H9 (cell line): Measurements from ENCODE around the gene MED31. TPM values are rescaled to one million over a fixed set of nuclear protein-coding genes. Genes with fewer than 3 reads are reported as not detected.

Experiments
- DNase-seq: peaks from one replicate; pipeline ENCODE4 v3.0.0-alpha.2; 2017
- H2AFZ ChIP-seq: one replicate; pipeline ENCODE4 v1.6.1; 2013; ENCODE audit warnings: mild to moderate bottlenecking, low read length, control low read depth, moderate library complexity
- H2AK5ac ChIP-seq: 2 replicates; pipeline ENCODE4 v1.6.1; 2013; ENCODE audit warnings: low read length, control low read depth, mixed read lengths; ENCODE audit not compliant: insufficient read length
- H2BK120ac ChIP-seq: one replicate; pipeline ENCODE4 v1.6.1; 2013; ENCODE audit warnings: low read depth, mild to moderate bottlenecking, low read length, control low read depth, inconsistent platforms; ENCODE audit not compliant: poor library complexity, severe bottlenecking
- H2BK12ac ChIP-seq: 2 replicates; pipeline ENCODE4 v1.6.1; 2013; ENCODE audit warnings: low read length, control low read depth, mixed read lengths, low read depth; ENCODE audit not compliant: insufficient read length
- H2BK15ac ChIP-seq: 2 replicates; pipeline ENCODE4 v1.6.1; 2013; ENCODE audit warnings: low read depth, low read length, control low read depth
- H2BK20ac ChIP-seq: one replicate; pipeline ENCODE4 v1.6.1; 2013; ENCODE audit warnings: low read depth, mild to moderate bottlenecking, low read length, control low read depth, inconsistent platforms; ENCODE audit not compliant: poor library complexity, severe bottlenecking
- H2BK5ac ChIP-seq: 2 replicates; pipeline ENCODE4 v1.6.1; 2013; ENCODE audit warnings: low read length, control low read depth, mixed read lengths; ENCODE audit not compliant: insufficient read length
- H3K14ac ChIP-seq: 2 replicates; pipeline ENCODE4 v1.6.1; 2013; ENCODE audit warnings: low read length, control low read depth; ENCODE audit not compliant: insufficient read depth
- H3K18ac ChIP-seq: 2 replicates; pipeline ENCODE4 v1.6.1; 2013; ENCODE audit warnings: low read depth, mild to moderate bottlenecking, mixed read lengths, low read length, control low read depth; ENCODE audit not compliant: insufficient read length
- H3K23ac ChIP-seq: 2 replicates; pipeline ENCODE4 v1.6.1; 2013; ENCODE audit warnings: low read length, control low read depth, mixed read lengths, low read depth; ENCODE audit not compliant: insufficient read length
- H3K23me2 ChIP-seq: 2 replicates; pipeline ENCODE4 v1.6.1; 2013; ENCODE audit warnings: low read depth, mild to moderate bottlenecking, mixed read lengths, low read length, control low read depth; ENCODE audit not compliant: insufficient read length, poor library complexity, severe bottlenecking
- H3K27ac ChIP-seq: 2 replicates; pipeline ENCODE4 v1.5.1; 2013; ENCODE audit warnings: low read length, control low read depth, mixed read lengths, low read depth; ENCODE audit not compliant: insufficient read length
- H3K27me3 ChIP-seq: 2 replicates; pipeline ENCODE4 v1.6.1; 2013; ENCODE audit warnings: low read length, control low read depth, inconsistent platforms; ENCODE audit not compliant: insufficient read depth
- H3K4ac ChIP-seq: 2 replicates; pipeline ENCODE4 v1.6.1; 2013; ENCODE audit warnings: low read depth, mild to moderate bottlenecking, control low read depth, inconsistent platforms, low read length, moderate library complexity
- H3K4me1 ChIP-seq: 2 replicates; pipeline ENCODE4 v1.6.1; 2013; ENCODE audit warnings: low read length, control low read depth, inconsistent platforms; ENCODE audit not compliant: insufficient read depth
- H3K4me2 ChIP-seq: 2 replicates; pipeline ENCODE4 v1.6.1; 2013; ENCODE audit warnings: low read length, control low read depth, mixed read lengths; ENCODE audit not compliant: insufficient read length, insufficient read depth
- H3K56ac ChIP-seq: 2 replicates; pipeline ENCODE4 v1.6.1; 2013; ENCODE audit warnings: low read depth, mild to moderate bottlenecking, mixed read lengths, low read length, control low read depth; ENCODE audit not compliant: insufficient read length
- H3K79me1 ChIP-seq: 2 replicates; pipeline ENCODE4 v1.6.1; 2013; ENCODE audit warnings: low read depth, mild to moderate bottlenecking, moderate library complexity, low read length, control low read depth, inconsistent platforms; ENCODE audit not compliant: insufficient read depth, poor library complexity, severe bottlenecking
- H3K79me2 ChIP-seq: 2 replicates; pipeline ENCODE4 v1.6.1; 2013; ENCODE audit warnings: low read length, control low read depth, inconsistent platforms; ENCODE audit not compliant: insufficient read depth
- H3K9ac ChIP-seq: 2 replicates; pipeline ENCODE4 v1.6.1; 2013; ENCODE audit warnings: low read length, control low read depth, mixed read lengths; ENCODE audit not compliant: insufficient read length; ENCODE audit errors: extremely low read depth
- H3K9me3 ChIP-seq: one replicate; pipeline ENCODE4 v1.6.1; 2013; ENCODE audit warnings: low read depth, low read length, inconsistent platforms; ENCODE audit not compliant: control insufficient read depth
- H3T11ph ChIP-seq: one replicate; pipeline ENCODE4 v1.6.1; 2013; ENCODE audit warnings: mild to moderate bottlenecking, low read length, control low read depth, inconsistent platforms
- H4K20me1 ChIP-seq: one replicate; pipeline ENCODE4 v1.6.1; 2013; ENCODE audit not compliant: control insufficient read depth, insufficient read length, insufficient read depth
- H4K5ac ChIP-seq: 2 replicates; pipeline ENCODE4 v1.6.1; 2013; ENCODE audit warnings: low read depth, mild to moderate bottlenecking, mixed read lengths, low read length, control low read depth; ENCODE audit not compliant: insufficient read length
- H4K8ac ChIP-seq: replicated peaks from 2 replicates; pipeline ENCODE4 v1.6.1; 2013; ENCODE audit warnings: low read length, control low read depth, mixed read lengths, low read depth; ENCODE audit not compliant: insufficient read length
- H4K91ac ChIP-seq: 2 replicates; pipeline ENCODE4 v1.6.1; 2013; ENCODE audit warnings: low read depth, mild to moderate bottlenecking, moderate library complexity, mixed read lengths, low read length, control low read depth; ENCODE audit not compliant: insufficient read length
- H3K27ac Mint-ChIP-seq, 3 experiments: 2 replicates in 2 of 3; 3 replicates in 1 of 3; pipeline ENCODE4 v1.8.0; 2020 to 2021; ENCODE audit warnings: mixed read lengths in 3 of 3, mild to moderate bottlenecking in 1 of 3, moderate library complexity in 1 of 3
- H3K27me3 Mint-ChIP-seq: 2 replicates; pipeline ENCODE4 v1.8.0; 2021; ENCODE audit warnings: low read depth, mild to moderate bottlenecking, moderate library complexity, mixed read lengths
- H3K36me3 Mint-ChIP-seq, 3 experiments: 2 replicates in 2 of 3; 3 replicates in 1 of 3; pipeline ENCODE4 v1.8.0; 2020 to 2021; ENCODE audit warnings: low read depth in 3 of 3, mixed read lengths in 3 of 3; ENCODE audit not compliant: insufficient read depth in 1 of 3
- H3K4me1 Mint-ChIP-seq, 2 experiments: 2 replicates each; pipeline ENCODE4 v1.8.0; 2020; ENCODE audit warnings: mixed read lengths in 2 of 2
- H3K4me3 Mint-ChIP-seq, 2 experiments: 2 replicates in 1 of 2; 3 replicates in 1 of 2; pipeline ENCODE4 v1.8.0; 2020 to 2021; ENCODE audit warnings: mild to moderate bottlenecking in 2 of 2, mixed read lengths in 2 of 2, moderate library complexity in 1 of 2
- H3K9me3 Mint-ChIP-seq, 2 experiments: 2 replicates in 1 of 2; 3 replicates in 1 of 2; pipeline ENCODE4 v1.8.0; 2020; ENCODE audit warnings: mild to moderate bottlenecking in 2 of 2, mixed read lengths in 2 of 2, moderate library complexity in 1 of 2
- CTCF ChIP-seq: fragments of 200-600 bp; sonication (generic); conservative IDR thresholded peaks from 3 replicates; pipeline ENCODE4 v1.8.0; 2021; ENCODE audit warnings: antibody characterized with exemption, mild to moderate bottlenecking
- WGBS: extraction: QIAGEN DNeasy Blood & Tissue Kit; methylation state at CpG from one replicate; pipeline ENCODE4 v1.1.7; 2013; ENCODE audit warnings: missing lambda C conversion rate, low lambda C conversion rate, mixed read lengths; ENCODE audit not compliant: insufficient read length; ENCODE audit errors: extremely low coverage; 5-methylcytosine and 5-hydroxymethylcytosine counted together
- total RNA-seq: library from RNA; stranded (reverse); gene quantifications from 2 replicates; pipeline ENCODE4 v1.2.1, GENCODE V29; 2021

The MED31 gene
- total RNA-seq, 1 experiment from 2014 or later, result 11.8 TPM

- Histone ChIP-seq H3T11ph (no peak overlapping the region), H4K8ac (no peak overlapping the region), H3K14ac (no peak overlapping the region), H3K9me3 (no peaks in the 10 kb centered on the region), H3K18ac (no peak overlapping the region), H3K27me3 (no peaks in the 10 kb centered on the region), H2BK5ac (no peak overlapping the region), H3K4me2 (no peak overlapping the region), H3K4ac (no peak overlapping the region), H3K23ac (no peak overlapping the region), H3K4me1 (no peaks in the 10 kb centered on the region), H3K23me2 (peaks cover 18% of the 10 kb centered on the region), H2AFZ (no peak overlapping the region), H2BK120ac (no peak overlapping the region), H4K5ac (no peak overlapping the region), H2BK15ac (no peak overlapping the region), H2BK12ac (no peak overlapping the region), H4K91ac (no peak overlapping the region), H3K27ac (no peak overlapping the region), H3K79me1 (no peaks in the 10 kb centered on the region), H2BK20ac (no peak overlapping the region), H2AK5ac (no peak overlapping the region), H3K9ac (no peak overlapping the region), H4K20me1 (no peaks in the 10 kb centered on the region), H3K56ac (no peak overlapping the region), H3K79me2 (peaks cover 2% of the 10 kb centered on the region; the same call in 1 of the 2 replicates)
- H3K36me3 Mint-ChIP-seq, result peaks cover 21 to 29% (median 27%) of the 10 kb centered on the region in 3 experiments
- no peak for TF ChIP-seq CTCF
- DNase-seq, result no peak
- H3K4me1 Mint-ChIP-seq, result peaks cover 15 to 18% of the 10 kb centered on the region in 2 experiments
- peak overlapping the region in 1 of 3 experiments; percentile 73; a peak in 1 of 7 replicates for H3K27ac Mint-ChIP-seq
- no peak overlapping the region for H3K4me3 Mint-ChIP-seq
- no CpG with 5 or more reads among the region's 6 CpGs for WGBS
- no peaks in the 10 kb centered on the region for H3K9me3 Mint-ChIP-seq
- H3K27me3 Mint-ChIP-seq, result no peaks in the 10 kb centered on the region; the same call in 1 of the 2 replicates
Measured at GRCh38 chr17:6637458-6637840, 14.0 kb downstream of the MED31 start.
